ES-I3 (cell line): ENCODE data around the gene HK1.

Source experiments
- H3K36me3 ChIP-seq: 2 replicates; pipeline ENCODE4 v1.6.1; 2013; ENCODE audit warnings: mild to moderate bottlenecking, low read length, control low read depth, moderate library complexity; ENCODE audit not compliant: insufficient read depth
- H3K4me1 ChIP-seq: 2 replicates; pipeline ENCODE4 v1.6.1; 2013; ENCODE audit warnings: mild to moderate bottlenecking, control low read depth, low read length; ENCODE audit not compliant: insufficient read depth
- H3K9ac ChIP-seq: 2 replicates; pipeline ENCODE4 v1.6.1; 2013; ENCODE audit warnings: low read depth, mild to moderate bottlenecking, low read length, moderate library complexity
- H3K9me3 ChIP-seq: 2 replicates; pipeline ENCODE4 v1.6.1; 2013; ENCODE audit warnings: mild to moderate bottlenecking, low read length, moderate library complexity; ENCODE audit not compliant: control insufficient read depth, insufficient read depth

HK1 gene

GRCh38 chr10:69414036-69415018, 136.0 kb downstream of the HK1 start:
- Histone ChIP-seq H3K36me3 (no peaks in the 10 kb centered on the region), H3K9ac (no peak overlapping the region), H3K4me1 (no peaks in the 10 kb centered on the region; the same call in 1 of the 2 replicates), H3K9me3 (no peaks in the 10 kb centered on the region)

- no peak overlapping the region for H3K9ac ChIP-seq
- no peaks in the 10 kb centered on the region for H3K36me3 ChIP-seq
- no peaks in the 10 kb centered on the region; the same call in 1 of the 2 replicates for H3K4me1 ChIP-seq
- H3K9me3 ChIP-seq, result no peaks in the 10 kb centered on the region; the same call in 1 of the 2 replicates
These were observed 136.8 kb downstream of the HK1 start for GRCh38 chr10:69415049-69415448.

GRCh38 chr10:69415951-69416350, 137.7 kb downstream of the HK1 start:
- Histone ChIP-seq H3K9ac (no peak overlapping the region), H3K9me3 (no peaks in the 10 kb centered on the region; the same call in 1 of the 2 replicates), H3K4me1 (no peaks in the 10 kb centered on the region; the same call in 1 of the 2 replicates), H3K36me3 (no peaks in the 10 kb centered on the region)

GRCh38 chr10:69416695-69417094, 138.4 kb downstream of the HK1 start, which contains the start of gene TACR2:
Gene TACR2 (minus strand): TSS chr10:69416918. CDS start chr10:69416323, 595 bp downstream.
- Histone ChIP-seq H3K9ac (no peak within 1 kb of the TSS), H3K36me3 (no peaks in the 10 kb centered on the region), H3K4me1 (no peaks in the 10 kb centered on the region; the same call in 1 of the 2 replicates), H3K9me3 (no peaks in the 10 kb centered on the region; the same call in 1 of the 2 replicates)

GRCh38 chr10:69417542-69417941, 139.2 kb downstream of the HK1 start:
- Histone ChIP-seq H3K9me3 (no peaks in the 10 kb centered on the region; the same call in 1 of the 2 replicates), H3K4me1 (no peaks in the 10 kb centered on the region; the same call in 1 of the 2 replicates), H3K36me3 (no peaks in the 10 kb centered on the region), H3K9ac (no peak overlapping the region)

DNA sequence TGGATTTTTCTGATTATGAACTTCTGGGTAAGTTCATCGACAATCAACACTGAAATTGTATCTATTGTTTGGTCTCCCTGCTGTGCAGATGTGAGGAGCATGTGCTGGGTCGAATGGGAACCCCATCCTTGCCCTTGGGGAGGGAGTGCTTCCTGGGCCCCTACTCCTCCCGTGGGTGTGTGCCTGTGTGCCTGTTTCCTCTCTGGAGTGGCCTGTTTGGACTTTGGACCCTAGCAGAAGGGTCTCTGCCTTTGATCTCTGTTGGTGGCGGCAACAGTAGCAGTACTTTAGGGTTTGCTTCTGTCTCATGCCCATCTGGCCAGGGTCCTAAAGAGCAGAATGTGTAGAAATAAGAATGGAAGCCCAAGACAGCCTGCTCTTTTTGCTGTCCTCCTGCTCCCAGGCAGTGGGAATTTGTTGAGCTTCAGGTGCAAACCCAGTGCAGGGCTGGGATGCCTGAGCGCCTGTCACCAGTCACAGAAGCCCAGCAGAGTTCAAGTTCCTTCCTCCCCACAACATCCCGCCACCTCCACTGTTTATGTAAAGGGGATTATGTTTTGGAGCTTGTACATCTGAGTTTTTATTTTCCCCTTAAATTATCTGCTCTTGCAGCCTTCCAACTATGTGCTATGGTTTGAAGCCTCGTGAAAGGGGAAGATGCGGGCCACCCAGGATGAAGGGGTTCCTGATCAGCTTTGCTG, 139.9 kb downstream of the HK1 start:
- H3K4me1 ChIP-seq, result no peaks in the 10 kb centered on the region
- no peaks in the 10 kb centered on the region for H3K36me3 ChIP-seq
- no peak overlapping the region for H3K9ac ChIP-seq

GRCh38 chr10:69419096-69419743, 140.9 kb downstream of the HK1 start:
- Histone ChIP-seq H3K4me1 (no peaks in the 10 kb centered on the region), H3K9ac (no peak overlapping the region), H3K9me3 (no peaks in the 10 kb centered on the region; the same call in 1 of the 2 replicates), H3K36me3 (no peaks in the 10 kb centered on the region)

More for the DNA sequence above, 139.9 kb downstream of the HK1 start:
- H3K9me3 ChIP-seq, result no peaks in the 10 kb centered on the region; the same call in 1 of the 2 replicates

DNA sequence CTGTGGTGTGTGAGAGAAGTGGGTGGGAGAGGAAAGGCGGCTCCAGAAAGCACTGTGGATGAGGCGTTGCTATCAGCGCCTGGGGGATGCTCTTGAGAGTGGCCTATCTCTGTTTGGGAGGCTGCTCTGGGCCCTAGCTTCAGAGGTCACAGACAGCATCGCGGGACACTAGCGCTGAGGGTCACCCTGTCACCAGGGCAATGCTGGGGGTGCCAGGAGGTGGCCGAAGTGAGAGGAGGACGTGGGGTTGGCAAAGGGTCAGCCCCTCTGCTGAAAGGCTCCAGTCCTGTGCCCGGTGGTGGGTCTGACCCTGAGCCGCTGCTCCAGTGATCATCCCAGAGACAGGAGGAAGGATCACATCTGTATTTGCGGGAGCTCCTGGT, 141.4 kb downstream of the HK1 start:
- H3K9me3 ChIP-seq, result no peaks in the 10 kb centered on the region; the same call in 1 of the 2 replicates
- no peaks in the 10 kb centered on the region for H3K4me1 ChIP-seq
- H3K9ac ChIP-seq, result no peak overlapping the region
- no peaks in the 10 kb centered on the region for H3K36me3 ChIP-seq

GRCh38 chr10:69421611-69422308, 143.5 kb downstream of the HK1 start:
- H3K9me3 ChIP-seq, result no peaks in the 10 kb centered on the region; the same call in 1 of the 2 replicates
- H3K36me3 ChIP-seq, result no peaks in the 10 kb centered on the region
- no peak overlapping the region for H3K9ac ChIP-seq
- H3K4me1 ChIP-seq, result no peaks in the 10 kb centered on the region

GRCh38 chr10:69422676-69423075, 144.4 kb downstream of the HK1 start:
- no peaks in the 10 kb centered on the region; the same call in 1 of the 2 replicates for H3K9me3 ChIP-seq
- no peaks in the 10 kb centered on the region for H3K36me3 ChIP-seq
- H3K4me1 ChIP-seq, result no peaks in the 10 kb centered on the region
- no peak overlapping the region for H3K9ac ChIP-seq

GRCh38 chr10:69425041-69425440, 146.7 kb downstream of the HK1 start:
- Histone ChIP-seq H3K4me1 (no peaks in the 10 kb centered on the region), H3K36me3 (no peaks in the 10 kb centered on the region), H3K9me3 (no peaks in the 10 kb centered on the region; the same call in 1 of the 2 replicates), H3K9ac (no peak overlapping the region)

DNA sequence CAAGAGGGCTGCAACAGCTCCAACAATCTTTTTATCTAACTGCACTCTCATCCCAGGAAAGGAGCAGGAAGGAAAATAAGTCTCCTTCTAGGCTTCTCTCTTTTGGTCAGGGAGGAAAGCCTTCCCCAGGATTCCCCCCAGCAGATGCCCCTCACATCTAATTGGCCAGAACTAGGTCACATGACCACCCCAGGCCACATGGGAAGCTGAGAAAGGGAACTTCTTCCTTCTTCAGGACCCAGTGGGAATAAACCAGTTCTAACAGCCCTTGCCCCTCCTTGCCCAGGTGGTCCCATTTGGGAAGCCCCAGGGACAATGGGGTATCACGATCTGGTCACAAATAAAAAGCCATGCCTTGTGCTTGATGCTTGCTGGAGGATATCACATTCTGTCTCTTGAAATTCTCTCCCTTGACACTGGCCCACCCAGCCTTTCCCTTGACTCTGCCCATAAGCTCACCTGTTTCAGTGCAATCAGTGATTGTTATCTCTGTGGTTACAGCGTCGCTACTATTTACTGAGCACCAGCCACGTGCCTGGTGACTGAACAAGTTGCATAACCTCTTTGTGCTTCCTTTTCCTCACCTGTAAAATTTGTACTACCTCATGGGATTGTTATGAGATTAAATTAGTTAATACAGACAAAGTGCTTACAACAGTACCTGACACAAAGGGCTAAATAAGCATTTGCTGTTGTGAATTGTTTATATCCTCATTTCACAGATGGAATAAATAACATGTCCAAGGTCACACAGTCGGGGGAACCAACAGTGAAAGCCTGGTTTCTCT, 147.4 kb downstream of the HK1 start:
- Histone ChIP-seq H3K4me1 (no peaks in the 10 kb centered on the region), H3K9me3 (no peaks in the 10 kb centered on the region), H3K9ac (no peak overlapping the region), H3K36me3 (no peaks in the 10 kb centered on the region)

DNA sequence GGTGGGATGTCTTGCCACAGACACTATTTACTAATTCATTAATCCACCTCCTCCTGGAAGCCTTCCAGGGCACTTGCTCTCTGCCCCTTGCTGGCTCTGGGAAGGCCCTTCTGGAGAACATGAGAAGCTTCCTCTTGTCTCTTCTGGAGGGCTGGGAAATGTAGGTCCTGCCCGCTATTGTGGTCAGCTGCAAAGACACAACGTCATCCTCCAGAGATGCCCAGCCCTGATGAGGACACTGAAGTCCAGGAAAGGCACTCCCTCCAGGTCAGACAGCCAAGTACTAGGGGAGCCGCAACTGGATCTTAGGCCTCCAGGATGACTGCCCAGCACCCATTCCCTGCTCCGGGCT, 148.1 kb downstream of the HK1 start:
- no peaks in the 10 kb centered on the region for H3K4me1 ChIP-seq
- no peak overlapping the region for H3K9ac ChIP-seq
- H3K36me3 ChIP-seq, result no peaks in the 10 kb centered on the region
- no peaks in the 10 kb centered on the region for H3K9me3 ChIP-seq
